HG02938 (cell line): ENCODE results near the gene FTCDNL1.

Experiments used
- ATAC-seq: cut with Tn5 transposase; IDR thresholded peaks from one replicate; pipeline ENCODE4 v1.9.1; 2021; ENCODE audit warnings: mild to moderate bottlenecking, moderate library complexity; ENCODE audit not compliant: unreplicated experiment

FTCDNL1 gene

DNA sequence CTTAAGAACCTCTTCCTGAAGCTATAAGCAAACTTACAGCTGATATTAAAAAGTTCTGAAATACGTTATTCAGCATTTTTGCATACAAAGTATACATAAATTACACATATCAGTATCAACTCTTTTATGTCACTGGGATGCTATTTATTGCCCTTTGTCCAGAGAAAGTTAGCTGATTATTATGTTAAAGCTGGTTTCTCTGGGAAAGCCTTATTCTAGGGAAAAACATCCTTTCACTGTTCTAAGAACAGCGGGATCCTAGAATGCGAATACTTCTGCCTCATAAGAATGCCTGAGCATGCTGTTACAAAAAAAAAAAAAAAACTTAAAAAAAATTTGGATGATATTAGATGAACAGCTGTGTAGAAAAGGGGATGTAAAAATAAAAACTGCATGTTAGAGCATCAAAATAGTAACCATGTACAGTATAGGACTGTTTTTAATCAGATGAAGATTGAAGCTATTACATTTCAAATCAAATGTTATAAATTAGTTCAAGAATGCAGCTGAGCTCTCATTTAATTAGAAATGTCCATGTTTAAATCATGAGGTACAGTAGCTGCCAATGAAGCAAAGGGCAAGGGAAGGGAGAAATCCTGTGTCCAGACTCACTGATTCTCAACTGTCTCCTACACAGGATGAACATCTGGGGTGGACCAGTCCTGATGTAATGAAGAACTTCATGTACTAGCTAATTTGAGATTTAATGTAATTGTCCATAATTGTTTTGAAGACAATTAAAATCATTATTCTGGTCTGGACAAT, 8.2 kb downstream of the FTCDNL1 start:
- ATAC-seq, result no peak

- ATAC-seq, result no peak
Measured at GRCh38 chr2:199841409-199841808, 9.6 kb downstream of the FTCDNL1 start.

DNA sequence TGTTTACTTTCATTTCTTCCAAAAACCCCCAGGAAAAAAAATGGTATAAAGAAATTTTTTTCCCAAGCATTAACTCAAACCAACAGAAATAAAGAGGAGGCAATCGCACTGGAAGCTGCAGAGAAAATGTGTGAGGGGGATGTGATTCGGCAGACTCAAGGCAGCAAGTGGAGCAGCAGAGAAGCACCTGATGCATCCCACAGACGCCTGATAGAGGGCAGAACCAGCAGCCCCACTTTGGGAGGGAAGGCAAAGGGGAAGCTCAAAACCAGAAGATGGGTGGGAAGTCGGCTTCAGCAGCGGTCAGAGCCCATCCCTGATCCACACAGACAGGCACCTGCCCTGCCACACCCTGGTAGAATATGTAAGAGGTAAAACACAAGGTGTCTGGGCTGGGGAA, 12.6 kb downstream of the FTCDNL1 start:
- ATAC-seq, result no peak

DNA sequence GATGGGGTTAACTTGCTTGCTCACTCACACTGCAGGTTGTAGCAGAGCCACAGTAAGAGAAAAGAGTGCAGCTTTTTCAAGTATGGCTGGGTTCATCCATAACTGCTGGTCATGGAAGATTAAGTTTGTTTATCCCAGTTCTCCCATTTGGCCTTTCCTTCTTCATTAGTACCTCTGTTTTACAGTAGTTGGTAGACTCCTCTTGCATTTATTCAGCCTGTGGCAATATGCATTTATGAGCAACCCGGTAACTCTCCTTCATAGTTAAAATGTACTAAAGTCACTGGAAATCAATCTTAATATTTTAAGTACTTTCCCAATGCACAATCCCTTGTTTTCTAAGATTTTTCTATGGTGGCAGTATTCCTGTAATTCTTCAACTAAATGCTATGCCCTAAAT, 14.0 kb downstream of the FTCDNL1 start:
- no peak for ATAC-seq

DNA sequence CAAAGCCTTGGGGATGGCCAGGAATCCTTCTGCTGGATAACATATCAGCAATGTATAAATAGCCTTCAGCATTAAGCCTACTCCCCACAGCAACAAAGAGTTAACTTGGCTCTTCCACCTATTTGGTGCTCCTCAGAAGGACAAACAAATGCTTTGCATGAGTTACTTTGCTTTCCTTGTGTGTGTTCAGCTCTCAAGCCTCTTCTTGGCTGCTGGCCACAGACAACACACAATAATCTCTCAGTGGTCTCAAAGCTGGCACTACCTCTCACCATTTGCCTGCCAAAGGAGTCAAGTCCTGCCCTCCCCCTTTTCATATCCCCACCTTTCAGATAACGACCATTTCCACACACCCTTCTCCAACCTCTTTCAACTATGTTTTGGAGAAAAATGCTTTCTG, 17.5 kb downstream of the FTCDNL1 start:
- no peak for ATAC-seq

DNA sequence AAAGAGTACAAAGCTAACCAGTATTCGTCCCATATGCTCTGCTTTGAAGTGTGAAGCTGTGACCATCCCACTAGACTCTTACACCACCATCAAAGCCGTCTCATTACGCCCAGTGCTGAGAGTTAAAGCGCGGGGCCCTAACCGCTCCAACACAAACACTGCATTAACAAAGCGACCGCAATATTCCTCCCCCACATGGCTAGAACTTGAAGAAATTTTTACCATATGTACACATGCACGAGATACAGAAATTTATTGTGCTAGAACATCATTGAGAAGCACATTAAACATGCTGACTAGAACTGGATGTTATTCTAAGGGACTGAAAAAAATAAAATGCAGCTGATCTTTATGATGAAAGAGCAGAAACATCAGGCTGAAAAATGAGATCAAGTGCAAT, 20.5 kb downstream of the FTCDNL1 start:
- ATAC-seq, result no peak

DNA sequence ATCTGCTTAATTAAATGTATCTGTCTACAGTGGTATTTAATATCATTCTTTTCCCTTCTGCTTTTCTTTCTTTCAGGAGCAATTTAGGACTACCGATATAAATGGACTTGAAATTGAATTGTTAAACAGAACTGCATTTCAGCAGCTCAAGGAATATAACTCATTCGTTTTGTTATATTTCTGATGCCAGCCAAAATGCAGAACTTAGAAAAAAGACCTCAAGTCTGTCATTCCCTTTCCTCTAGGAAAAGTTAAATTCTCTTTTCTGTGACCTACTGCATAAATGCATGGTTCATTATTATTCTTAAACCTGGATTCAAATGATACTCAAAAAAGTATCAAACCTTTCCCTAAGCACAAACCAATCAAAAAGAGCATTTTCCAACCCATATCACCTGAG, 21.4 kb downstream of the FTCDNL1 start:
- no peak for ATAC-seq

GRCh38 chr2:199819746-199820145, 31.2 kb downstream of the FTCDNL1 start:
- no peak for ATAC-seq

DNA sequence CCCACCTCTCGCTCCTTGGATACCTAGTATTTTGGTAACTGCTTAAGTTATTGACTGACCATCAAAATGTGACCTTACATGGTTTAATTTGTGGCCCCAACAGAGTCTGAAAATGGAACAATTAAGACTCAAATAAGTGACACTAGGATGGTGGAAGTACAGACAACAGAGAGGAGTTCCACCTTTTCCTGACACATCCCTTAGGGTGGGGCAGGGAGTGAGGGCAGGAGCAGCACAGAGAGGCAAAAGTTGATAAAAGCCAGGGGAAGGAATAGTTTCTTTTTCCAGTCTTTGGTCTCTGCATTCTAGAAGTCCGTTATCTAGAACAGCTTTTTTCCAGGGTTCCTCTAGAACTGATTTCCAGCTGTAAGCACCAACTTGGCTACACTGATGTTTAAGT, 32.2 kb downstream of the FTCDNL1 start:
- no peak for ATAC-seq

GRCh38 chr2:199818026-199818425, 33.0 kb downstream of the FTCDNL1 start:
- ATAC-seq, result no peak

DNA sequence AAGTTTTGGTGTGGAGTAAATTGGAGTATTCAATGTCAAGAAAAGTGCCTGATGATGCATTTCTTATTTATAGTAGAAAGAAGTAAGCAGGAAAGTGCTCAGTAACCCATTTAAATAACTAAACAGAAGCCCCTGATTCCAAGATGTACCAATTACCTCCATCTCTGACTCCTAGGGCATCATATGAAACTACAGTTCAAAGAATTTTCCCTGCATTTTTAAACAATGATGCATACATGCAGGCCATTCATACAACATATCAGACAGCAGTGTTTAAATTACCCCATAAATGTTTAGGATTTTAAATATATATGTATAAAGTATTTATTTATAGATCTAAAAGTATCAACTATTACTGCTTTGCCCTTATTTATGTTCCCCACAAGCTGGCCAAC, 36.2 kb downstream of the FTCDNL1 start:
- ATAC-seq, result no peak

DNA sequence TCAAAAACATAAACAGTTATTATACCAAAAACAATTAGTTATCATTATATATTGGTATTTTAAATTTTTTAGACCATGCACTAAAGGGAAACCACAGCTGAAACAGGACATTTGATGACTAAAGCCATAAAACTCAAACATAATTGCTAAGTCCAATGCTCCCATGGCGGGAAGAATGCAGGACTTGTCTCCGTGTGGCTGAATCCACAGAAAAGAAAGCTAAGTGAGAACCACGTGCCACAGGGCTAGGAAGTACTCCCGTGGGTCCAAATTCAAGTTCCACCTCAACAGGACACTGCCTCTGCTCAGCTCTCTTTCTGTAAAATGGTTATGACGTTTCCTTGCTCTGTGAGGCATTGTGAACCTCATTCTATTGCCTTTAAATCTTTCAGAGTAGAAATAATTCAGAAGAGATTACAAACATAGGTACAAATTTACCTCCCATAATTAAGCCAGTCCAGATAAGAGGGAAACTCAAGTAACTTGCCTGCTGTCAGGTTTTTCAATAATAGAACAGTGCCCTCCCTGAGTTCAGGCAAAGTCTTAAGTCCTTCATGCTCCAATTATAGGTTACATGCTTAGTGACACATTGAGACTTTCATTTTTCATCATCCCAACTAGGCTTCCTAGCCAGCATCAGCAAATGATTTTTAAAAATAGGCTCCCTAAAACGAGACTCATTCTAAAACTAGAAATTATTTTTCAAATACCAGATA, 36.7 kb downstream of the FTCDNL1 start:
- ATAC-seq, result no peak

- ATAC-seq, result no peak
Measured at GRCh38 chr2:199812493-199812892, 38.5 kb downstream of the FTCDNL1 start.

DNA sequence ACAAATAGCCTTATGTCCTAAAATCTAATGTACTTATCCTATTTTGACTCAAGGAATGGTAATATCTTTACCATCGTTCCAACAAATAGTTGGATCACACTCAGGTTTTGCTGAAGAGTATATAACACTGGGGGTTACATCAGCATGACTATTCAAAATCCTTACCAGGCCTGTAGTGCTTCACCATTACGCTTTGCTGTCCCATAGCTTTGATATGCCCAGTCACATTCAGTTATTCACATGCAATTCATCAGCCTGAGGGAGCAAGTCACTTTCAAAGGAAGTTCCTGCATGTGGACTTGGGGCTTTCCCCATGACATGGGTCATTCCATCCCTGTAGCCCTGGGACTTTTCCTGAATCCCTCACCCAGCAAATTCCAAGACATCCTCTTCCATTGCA, 39.6 kb downstream of the FTCDNL1 start:
- ATAC-seq, result no peak

DNA sequence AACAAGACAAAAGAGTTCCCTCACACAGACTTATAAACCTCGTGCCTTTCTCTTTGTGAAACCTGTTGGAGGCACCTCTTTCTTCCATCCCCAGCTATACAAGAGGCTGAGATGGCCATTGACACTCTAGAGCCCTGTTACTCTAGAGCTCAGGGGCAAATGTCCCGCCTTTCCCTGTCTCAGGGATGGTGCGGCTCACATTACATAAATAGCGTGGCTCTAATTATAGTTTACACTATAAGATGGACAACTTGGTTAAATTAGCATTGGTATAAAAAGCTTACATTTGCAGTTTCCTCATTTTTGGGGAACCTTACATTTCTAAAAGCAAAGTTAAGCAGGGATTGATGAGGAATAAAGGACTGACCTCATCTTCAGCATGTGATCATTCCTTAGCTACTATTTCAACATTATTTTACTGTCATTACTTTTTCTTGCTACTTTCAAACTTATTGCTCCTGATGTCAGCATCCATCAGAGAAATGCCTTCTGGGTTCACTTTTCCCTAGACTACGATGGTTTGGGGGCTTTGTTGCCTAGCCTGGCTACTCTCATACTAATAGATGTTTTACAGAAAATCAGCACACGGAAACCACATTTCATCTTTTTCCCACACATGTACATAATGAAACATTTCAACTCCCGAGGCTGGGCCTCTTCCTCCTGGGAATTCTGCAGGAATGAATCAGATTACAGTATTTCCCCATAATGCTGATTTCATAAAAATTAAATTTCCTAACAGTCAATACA, 40.4 kb downstream of the FTCDNL1 start:
- no peak for ATAC-seq

DNA sequence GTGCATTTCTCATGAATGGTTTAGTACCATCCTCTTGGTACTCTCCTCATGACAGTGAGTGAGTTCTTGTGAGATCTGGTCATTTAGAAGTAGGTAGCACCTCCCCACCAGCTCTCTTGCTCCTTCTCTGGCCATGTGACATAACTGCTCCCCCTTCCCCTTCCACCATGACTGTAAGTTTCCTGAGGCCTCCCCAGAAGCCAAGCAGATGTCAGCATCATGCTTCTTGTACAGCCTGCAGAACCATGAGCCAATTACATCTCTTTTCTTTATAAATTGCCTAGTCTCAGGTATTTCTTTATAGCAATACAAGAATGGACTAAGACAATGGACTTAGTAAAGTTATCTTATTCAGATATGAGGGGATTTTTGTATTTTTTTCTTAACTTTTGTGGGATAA, 43.0 kb downstream of the FTCDNL1 start:
- no peak for ATAC-seq

DNA sequence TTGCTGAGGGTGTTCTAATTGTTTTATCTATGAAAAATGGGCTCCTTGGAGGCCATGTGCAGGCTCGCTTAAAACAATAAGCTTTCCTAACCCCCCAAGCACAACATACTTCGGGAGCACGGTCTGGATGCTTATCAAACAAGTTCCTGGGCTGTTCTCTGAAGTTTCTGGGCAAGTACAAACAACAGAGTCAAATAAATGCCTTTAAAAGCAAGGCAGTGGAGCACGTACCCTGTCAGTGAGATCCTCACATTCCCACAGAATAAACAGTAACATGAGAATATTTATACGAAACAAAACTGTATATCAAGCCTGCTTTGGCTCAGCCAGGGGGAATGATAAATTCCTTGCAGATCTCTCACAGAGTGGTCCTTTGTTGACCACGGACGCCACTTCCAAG, 44.8 kb downstream of the FTCDNL1 start:
- no peak for ATAC-seq

DNA sequence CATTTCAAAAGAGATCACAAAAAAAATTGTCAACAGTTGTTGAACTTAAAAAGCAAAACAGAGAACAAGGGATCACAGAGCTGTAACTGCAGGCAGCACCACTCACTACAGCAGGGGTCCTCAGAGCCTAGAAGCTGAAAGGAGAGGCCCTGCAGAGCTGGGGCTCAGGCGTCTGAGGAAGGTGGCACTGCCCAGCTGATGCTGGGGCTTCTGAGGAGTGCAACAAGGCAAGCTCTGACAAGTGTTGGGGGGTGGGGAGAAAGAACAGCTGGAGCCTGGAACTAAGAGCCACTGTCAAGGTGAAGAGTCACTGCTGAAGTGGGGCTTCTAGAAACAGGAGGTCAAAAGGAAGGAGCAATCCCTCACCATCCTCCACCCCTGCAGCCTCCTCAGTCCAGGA, 46.2 kb downstream of the FTCDNL1 start:
- ATAC-seq, result no peak

GRCh38 chr2:199798831-199799580, 52.0 kb downstream of the FTCDNL1 start:
- ATAC-seq, result no peak

GRCh38 chr2:199797431-199798403, 53.3 kb downstream of the FTCDNL1 start:
- peak; percentile 75 for ATAC-seq
